DMS79 (cell line): ENCODE data around the gene FBXL7.

Experiments
- DNase-seq: peaks from one replicate; lab custom pipeline; 2025; lab: John Stamatoyannopoulos, UW

Gene FBXL7

DNA sequence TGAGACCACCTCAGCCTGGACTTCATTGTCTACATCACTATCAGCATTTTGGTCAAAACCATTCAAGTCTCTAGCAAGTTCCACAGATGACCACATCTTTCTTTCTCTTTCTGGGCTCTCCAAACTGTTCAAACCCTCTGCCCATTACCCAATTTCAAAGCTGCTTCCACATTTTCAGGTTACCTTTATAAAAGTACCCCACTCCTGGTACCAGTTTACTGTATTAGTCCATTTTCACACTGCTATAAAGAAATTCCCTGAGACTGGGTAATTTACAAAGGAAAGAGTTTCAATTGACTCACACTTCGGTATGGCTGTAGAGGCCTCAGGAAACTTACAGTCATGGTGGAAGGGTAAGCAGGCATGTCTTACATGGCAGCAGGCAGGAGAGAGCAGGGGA is 84.5 kb downstream of the FBXL7 start:
- no peak for DNase-seq

DNA sequence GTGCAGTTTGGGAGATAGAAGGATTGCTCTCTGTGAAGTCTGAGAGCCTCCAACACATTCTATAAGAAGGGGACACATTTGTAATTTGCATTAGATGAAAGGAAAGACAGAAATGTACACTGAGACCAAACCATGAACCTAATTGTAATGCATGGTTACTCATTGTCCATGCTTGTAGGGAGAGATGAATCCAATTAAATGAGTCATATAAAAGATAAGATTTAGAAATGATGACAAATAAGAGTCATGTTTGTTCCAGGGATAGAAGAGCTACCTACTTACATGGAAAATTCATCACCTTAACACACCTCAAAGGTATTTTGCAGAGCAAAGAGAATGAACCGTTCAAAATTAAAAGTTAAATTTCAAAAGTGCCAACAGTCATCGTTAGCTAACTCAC is 85.1 kb downstream of the FBXL7 start:
- DNase-seq: no peak

DNA sequence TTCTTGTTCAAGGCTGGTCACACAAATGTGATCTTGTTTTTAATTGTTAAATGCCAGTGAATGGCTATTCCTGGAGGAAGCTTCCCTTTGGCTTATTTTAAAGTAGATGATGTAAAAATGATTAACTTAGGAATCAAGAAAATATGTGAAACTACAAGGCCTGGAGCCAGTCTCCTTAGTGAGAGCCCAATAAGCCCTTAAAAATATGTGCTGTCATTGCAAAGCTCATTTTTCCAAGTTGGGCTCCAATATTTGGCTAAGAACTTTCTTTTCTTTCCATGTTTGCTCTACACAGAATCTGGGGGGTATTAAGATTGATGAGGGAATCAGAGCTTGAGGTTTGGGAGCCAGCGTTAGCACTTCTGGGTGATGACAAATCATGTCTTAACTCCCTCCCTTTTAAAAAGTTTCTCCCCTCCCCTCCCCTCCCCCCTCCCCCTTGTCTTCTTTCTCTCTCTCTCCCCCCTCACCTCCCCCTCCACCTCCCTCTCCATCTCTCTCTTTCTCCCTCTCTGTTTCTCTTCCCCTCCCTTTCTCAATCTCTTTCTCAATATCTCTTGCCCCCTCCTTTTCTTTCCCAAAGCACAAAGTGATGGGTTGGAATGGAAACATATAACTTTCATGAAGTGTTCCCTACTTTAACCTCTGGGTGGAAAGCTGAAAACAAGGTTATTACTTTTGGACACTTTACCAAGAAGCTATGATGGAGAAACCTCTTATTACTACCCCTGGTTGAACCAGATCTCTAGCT is 86.0 kb downstream of the FBXL7 start:
- DNase-seq: no peak

DNA sequence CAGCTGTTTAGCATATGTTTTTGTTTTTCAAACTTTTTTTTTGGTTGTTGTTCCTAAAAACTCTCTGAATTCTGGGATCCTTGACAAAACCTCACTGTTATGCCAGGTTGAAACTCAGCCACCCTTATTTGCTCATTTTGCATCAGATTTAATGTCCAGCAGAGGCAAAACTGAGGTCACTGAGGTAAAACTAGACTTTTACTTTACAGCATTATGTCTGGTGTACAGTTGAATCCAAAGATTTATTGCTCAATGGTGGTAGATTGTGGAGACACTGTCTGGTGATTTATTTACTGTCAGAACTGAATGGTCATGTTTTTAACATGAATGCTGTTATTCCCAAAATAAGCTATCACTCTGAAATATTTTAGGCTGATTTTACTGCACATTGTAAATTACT is 87.9 kb downstream of the FBXL7 start:
- no peak for DNase-seq

DNA sequence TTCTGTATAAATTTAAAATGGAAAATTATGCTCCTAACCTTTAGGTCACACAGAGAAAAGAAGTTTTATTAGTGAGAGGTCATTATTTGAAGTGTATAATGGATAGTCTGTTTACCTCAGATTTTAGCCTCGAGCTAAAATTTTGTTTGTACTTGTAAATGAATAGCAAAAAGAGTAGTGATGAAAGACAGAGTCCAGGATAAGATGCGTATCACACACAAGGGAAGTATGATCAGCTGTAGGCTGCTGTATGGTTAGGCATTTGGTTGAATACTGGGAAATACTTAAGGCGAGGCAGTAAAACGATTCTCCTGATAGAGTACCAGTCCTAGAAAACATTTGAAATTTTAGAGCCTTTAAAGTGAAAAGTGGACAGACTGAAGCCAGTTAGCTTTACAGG is 92.7 kb downstream of the FBXL7 start:
- no peak for DNase-seq

DNA sequence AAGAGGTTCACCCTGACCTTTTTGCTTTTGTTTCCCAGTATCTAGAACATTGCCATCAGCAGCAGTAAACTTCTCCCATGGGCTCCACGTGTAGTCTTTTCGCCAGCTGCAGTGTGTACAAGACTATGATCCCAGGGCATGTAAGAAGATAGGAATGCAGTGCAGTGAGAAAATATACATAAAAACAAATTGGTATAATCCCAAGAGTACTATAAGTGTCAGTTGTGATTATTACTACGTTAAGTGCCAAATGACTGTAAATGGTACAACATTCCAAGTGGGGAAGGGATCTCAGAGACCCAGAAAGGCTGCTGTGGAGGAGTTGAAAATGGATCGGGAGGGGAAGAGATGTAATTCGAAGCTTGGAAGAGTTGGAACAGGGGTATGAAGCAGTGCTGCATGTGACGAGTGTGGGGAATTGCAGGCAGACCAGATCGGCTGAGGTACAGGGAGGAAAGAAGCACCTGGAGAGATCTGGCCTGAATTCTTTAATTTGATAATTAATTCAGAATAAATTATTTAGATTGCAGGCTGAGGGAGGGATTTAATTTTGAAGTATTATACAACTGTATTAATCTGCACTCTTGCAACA is 95.1 kb downstream of the FBXL7 start:
- DNase-seq: no peak

DNA sequence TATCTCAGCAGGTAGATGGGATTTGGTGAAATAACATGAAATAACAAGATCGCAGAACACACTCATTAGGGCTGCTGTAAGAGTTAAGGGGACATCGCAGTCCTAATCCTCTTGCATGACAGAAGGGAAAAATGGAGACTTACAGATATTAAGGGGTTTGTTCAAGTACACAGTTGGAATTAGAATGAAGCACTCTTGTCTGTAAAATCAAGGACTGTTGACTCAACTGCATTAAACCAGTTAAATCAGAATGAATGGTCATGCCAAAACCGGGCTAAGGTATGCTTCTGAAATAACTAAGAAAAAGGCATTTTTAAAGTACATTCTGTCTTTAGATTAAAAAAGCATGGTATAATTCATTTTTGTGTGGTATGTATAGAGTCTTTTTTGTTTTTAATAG is 95.9 kb downstream of the FBXL7 start:
- DNase-seq: no peak

DNA sequence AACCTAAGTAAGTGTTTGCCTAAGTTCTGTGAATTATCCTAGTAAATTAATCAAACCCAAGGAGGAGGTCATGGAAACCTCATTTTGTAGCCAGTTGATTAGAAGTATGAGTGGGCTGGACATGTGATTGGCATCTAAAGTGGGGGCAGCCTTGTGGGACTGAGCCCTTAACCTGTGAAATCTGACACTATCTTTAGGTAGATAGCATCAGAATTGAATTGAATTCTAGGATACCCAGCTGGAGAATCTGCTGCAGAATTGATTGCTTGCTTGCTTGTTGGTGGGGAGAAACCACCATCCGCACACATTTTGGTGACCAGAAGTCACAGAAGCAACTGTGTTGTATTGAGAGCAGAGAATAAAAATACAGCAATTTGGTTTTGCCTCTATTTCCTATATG is 97.0 kb downstream of the FBXL7 start:
- no peak for DNase-seq

DNA sequence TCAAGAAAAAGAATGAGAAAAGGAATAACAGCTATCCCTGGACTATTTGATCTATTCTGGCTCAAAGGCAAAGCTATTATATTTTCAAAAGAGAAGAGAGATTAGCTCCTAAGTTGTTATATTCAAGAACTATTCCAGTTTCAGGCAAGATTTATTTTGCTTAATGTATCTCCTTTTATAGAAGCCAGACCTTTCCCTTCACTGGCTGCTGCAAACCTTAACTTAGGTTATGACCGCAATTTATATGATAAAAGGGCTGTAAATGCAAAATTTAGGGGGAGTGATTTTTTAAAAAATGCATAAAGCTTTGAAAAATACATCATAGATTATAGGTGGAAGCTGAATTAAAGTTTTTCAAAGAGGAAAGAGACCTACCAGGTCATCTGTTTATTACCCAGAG is 97.8 kb downstream of the FBXL7 start:
- no peak for DNase-seq

DNA sequence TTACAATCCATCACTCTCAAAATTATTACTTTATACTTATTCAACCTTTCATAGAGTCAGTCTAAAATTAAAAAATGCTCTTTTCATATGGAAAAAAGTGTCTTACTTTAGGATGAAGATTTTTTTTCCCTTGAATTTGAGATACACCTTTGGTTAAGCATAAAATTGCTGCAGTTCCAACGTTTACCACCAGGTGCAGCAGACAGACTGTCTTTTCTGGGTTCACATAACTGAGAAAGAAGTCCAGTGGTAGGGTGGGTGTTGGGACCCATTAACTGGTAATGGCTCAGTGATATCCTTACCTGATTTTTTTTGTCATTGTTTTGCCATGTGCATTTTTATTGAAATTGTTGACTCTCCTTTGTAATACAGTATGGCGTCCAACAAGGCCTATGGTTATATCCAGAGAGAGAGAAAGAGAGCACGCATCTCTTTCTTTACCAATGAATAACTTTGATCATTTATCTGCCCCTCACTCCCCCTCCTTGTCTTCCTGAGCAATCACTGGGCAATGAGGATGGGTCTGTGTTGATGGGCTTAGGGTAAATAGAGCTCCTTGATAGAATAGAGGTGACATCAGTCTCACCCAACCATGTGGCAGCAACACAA is 98.4 kb downstream of the FBXL7 start:
- no peak for DNase-seq

DNA sequence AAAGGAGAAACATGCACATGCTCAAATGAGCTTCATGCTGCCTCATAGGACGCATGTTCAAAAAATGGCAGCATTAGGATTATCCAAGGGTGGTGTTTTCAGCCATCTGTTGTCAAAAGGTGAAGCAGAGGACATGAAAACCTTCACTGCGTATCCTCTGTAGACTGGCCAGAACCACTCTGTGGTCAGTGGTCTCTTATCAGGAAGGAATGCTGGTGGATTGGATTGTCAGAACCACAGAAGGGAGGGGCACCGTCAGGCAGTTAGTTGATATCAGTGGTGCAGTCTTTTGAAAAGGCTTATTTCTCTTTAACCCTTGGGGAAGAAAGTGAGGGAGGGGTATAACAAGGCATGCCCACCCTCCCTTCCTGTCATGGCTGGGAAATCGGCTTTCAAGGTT is 100.1 kb downstream of the FBXL7 start:
- DNase-seq: no peak

DNA sequence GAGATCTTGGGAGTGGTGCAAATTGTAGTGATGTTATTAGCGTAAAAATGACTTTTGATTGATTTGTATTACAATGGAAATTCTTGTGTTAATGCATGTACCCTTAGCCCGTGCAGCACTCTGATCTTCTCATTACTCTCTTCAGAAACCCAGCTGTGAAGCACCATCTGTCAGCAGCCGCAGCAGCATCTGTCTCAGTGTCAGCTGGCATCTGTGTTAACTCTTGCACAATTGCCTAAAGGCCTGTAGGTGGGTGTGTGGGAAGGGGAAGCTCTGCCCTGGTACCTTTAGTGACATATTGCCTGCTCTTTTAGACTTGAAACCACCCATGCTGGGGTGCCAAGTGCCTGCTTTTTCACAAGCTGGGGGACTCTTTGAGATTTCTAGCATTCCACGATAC is 101.3 kb downstream of the FBXL7 start:
- DNase-seq: no peak

DNA sequence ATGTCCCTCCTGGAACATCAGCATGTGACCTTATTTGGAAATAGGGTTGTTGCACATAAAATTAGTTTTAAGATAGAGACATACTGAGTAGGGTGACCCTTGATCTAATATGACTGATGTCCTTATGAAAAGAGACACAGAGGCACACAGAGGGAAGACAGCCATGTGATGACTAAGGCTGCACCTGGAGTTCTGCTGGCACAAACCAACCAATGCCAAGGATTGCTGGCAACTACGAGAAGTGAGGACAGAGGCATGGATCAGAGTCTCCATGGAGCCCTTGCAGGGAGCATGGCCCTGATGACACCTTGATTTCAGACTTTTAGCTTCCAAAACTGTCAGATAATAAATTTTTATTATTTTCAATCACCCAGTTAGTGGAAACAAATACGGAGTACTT is 101.9 kb downstream of the FBXL7 start:
- DNase-seq: no peak

DNA sequence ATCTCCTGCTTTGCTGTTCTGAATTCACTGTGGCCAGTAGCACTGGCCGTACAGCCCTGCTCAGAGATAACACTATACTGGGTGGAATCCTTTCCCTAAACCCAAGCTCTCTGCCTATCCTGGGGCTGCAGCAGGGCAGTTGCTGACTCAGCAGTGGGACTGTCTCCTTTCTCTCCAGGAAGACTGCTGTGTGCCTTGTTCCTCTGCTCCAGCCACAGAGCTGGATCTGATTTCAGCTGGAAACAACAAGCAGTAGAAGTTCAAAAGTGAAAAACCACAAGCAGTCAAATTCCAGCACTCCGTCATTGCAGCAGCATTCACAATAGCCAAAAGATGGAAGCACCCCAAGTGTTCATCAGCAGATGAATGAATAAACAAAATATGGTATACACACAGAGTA is 105.0 kb downstream of the FBXL7 start:
- no peak for DNase-seq

DNA sequence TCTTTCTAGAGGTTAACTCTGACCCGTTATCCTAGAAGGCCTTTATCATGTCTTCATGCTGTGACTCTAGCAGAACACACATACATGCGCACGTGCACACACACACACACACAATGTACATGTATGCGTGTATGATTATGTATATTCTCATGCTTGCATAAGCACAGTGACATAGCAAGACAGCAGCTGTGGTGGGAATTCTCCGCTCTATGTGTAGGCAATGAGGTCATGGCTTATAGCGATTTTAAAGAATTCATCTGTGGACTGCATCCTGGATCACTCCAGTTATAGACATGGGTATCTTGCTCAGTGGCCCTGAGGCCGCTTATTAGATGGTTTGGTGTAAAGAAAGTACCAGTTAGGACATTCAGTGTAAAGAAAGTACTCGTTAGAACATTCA is 106.2 kb downstream of the FBXL7 start:
- no peak for DNase-seq

DNA sequence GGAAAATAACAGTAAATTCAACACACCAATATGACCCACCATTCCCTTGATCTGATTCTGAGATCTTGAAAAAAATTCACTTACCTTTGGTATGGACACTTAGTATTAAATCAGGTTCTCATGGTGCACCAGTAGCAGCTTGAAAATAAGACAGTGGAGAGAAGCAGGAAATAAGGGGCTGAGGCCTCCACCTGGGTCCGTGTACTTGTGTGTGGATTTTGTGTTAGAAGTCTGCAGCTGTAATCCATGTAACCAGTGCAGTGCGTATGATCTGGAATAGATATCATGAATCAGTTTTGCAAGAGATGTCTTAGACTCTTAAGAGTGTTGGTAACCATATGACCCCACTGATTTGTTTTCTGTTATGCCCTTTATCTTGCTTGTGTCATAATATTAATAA is 107.1 kb downstream of the FBXL7 start:
- no peak for DNase-seq

DNA sequence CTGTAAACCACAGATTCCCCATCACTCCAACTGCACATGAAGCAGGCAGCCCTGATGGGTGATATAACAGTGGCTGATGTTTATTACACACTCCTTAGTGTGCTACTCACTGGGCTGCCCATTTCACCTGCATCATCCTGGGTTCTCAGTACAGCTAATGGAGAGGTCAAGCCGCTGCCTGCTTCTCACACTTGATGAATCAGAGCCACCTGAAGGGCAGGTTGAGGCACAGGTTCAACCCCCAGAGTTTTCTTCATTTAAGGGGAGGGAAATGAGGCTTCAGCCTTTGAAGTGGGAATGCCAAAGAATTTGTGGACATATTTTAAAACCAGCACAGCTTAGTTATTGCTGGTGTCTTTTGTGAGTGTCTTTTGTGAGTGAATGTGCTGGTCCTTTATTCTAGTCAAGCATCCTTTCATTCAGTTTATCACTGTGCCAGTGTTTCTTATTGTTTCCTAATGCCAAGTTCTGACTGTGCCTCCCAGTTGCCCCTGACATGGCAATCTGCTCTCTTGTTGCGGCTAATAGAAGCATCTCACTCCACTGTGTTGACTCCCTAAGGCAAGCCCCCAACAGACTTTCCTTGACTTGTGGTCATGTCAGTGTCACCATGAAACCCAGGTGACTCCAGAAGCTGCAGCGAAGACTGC is 109.2 kb downstream of the FBXL7 start:
- no peak for DNase-seq

DNA sequence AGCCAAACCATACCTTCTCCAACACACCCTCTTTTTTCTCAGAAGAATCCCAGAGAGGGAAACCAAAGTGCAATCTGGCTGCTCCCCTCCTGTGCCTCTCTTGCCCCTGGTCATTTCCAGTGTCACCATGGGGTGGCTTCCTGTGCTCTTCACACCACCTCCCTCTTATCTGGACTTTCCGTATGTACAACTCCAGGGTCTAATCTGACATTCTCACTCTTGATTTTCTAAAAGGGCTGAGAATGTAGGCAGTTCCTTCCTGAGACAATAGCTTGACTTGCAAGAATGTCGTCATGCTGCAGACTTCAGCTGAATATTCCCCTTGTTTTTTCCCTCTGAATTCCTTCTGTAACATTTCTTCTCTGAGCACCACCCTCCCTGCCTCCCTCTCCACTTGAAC is 110.2 kb downstream of the FBXL7 start:
- DNase-seq: no peak

DNA sequence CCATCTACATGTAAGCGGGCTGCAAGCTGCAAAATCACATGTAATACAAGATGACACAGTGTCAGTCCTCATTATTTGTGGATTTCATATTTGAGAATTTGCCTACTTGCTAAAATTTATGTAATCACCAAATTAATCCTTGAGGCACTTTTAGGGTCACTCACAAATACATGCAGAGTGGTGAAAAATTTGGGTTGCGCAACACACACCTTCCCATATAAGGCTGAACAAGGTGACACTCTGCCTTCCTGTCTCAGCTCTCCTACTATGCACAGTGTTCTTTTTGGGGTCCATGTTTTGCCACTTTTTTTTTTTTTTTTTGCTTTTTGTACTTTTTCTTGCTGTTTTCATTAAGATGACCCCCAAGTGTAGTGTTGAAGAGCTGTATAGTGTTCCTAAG is 111.0 kb downstream of the FBXL7 start:
- DNase-seq: no peak

DNA sequence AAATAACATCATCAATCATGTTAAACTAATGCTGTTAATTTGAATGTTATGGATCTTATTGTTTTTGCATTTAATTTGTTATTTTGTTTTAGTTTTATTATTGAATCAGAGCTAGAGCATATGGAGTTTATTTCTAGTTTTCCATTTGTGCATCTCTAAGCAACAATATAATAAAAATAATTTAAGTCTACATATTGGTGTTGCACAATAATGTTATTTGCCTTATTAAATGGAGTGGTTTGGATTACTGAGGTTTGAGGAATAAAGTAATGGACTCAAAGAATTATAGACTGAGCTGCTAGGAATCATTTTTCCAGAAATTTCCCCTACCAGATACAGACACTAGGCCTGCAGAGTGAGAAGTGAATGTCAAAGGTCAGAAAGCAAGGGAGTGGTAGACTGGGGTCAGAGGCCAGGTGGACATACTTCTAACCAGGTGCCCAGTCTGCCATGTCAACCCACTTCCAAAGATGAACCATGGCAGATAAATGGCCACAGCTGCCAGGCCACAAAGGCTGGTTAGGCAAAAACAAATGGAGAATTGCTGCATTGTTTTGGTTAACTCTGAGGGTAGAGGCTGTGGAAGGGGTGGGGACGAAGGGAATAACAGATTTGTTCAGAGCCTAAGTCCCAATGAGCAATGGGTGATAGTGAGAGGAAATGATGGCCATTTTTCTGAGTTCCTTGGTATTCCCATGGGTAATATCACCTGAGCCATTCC is 113.1 kb downstream of the FBXL7 start:
- no peak for DNase-seq

DNA sequence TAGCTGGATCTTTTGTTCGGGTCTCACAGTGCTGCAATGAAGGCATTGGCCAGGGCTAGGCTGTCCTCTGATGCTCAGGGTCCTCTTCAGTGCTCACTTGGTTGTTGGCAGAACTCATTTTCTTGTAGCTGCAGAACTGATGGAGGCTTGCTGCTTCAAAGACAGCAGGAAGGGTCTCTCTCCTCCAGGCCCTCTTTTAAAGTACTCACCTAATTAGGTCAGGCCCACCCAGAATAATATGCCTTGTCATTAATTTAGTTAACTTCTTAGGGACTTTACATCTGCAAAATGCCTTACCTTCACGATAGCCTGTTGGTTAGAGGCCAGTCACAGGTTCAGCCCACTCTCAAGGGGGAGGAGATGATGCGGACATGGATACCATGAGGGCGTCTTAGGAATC is 114.7 kb downstream of the FBXL7 start:
- DNase-seq: no peak

DNA sequence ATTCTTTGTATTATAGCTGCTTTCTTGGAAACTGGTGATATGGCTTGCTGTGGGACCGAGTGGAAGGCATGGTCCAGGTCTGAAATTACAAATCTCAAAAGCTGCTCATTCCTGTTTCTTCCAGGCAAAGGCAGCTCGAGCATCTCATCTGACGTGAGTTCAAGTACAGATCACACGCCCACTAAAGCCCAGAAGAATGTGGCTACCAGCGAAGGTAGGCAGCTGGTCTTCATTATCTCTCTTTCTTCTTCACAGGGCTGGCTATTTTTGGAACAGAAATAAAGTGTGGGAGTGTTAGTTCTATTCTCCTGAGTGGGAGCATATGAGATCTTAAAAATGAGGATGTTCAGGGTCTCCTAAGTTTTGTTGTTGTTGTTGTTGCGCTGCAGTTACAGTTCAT is 115.9 kb downstream of the FBXL7 start:
- no peak for DNase-seq

DNA sequence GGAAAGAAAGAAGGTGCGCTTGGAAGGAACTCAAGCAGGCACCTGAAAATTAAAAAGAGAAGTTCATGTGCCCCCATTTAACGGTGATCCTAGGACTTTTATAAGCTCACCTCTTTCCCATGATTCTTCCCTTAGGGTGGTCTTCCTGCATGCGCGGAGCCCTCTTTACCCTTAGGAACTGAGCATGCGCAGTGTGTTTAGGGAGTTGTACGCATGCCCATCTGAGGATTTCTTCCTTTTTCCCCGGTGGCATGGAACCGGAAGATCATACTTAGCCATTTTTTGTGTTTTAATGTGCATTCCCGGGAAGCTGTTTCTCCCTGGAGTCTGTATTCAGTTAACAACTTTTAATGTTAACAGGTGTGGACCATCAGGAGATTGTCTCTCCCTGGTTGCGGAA is 119.0 kb downstream of the FBXL7 start:
- no peak for DNase-seq
